HG03196 (cell line): Measurements from ENCODE around the gene HMCES.
"Not testable (repeated sequence)": the region's sequence is repeated elsewhere in the genome, so short reads cannot be mapped to it uniquely, and the experiment has no call there.

Experiments
- ATAC-seq: cut with Tn5 transposase; IDR thresholded peaks from one replicate; pipeline ENCODE4 v1.9.1; 2021; ENCODE audit not compliant: unreplicated experiment

The HMCES gene

GRCh38 chr3:129345281-129345680 lies 66.6 kb downstream of the HMCES start:
- no peak for ATAC-seq

- ATAC-seq: no peak
Observed at GRCh38 chr3:129345971-129346370, 67.3 kb downstream of the HMCES start.

GRCh38 chr3:129346695-129347457 lies 68.2 kb downstream of the HMCES start:
- ATAC-seq: no peak

GRCh38 chr3:129347458-129347845 lies 68.8 kb downstream of the HMCES start:
- no peak for ATAC-seq

GRCh38 chr3:129348734-129349133 lies 70.1 kb downstream of the HMCES start:
- no peak for ATAC-seq

GRCh38 chr3:129349169-129349568 lies 70.5 kb downstream of the HMCES start:
- not testable (repeated sequence) for ATAC-seq

- ATAC-seq: no peak
Observed at GRCh38 chr3:129349791-129350190, 71.1 kb downstream of the HMCES start.

GRCh38 chr3:129352045-129352444 lies 73.4 kb downstream of the HMCES start:
- ATAC-seq: no peak

- ATAC-seq: no peak
Observed at GRCh38 chr3:129352650-129353588, 74.2 kb downstream of the HMCES start.

- no peak for ATAC-seq
Observed at GRCh38 chr3:129353589-129353941, 74.9 kb downstream of the HMCES start.
